GM12878 (cell line): ENCODE measurements around the gene SOBP. TPM values are rescaled to one million over a fixed set of nuclear protein-coding genes. Genes with fewer than 3 reads are reported as not detected.
A peak's percentile ranks its signal among the peaks of the same experiment; 100 is the strongest.

Experiments
- ATAC-seq: fragments of 200-7000 bp; cut with Tn5 transposase; 3 replicates; pipeline ENCODE4 v1.9.1; 2020; ENCODE audit warnings: mild to moderate bottlenecking, moderate library complexity
- BruUV-seq: library from RNA; stranded (reverse); fragments of 400-500 nt; replicated peaks from 2 replicates; lab custom pipeline; 2021; lab: Mats Ljungman, UMichigan
- CTCF ChIA-PET: fragments of 300-600 bp; sonication (Branson Sonifier 250); formaldehyde crosslinking; extraction: SDS; loops from one replicate; lab custom pipeline; 2021; ENCODE audit warnings: inconsistent platforms; lab: Yijun Ruan, JAX
- POLR2A ChIA-PET: fragments of 350-600 bp; formaldehyde crosslinking; extraction: SDS; loops from one replicate; lab custom pipeline; 2021; ENCODE audit warnings: inconsistent platforms; lab: Charles Lee
- RAD21 ChIA-PET: fragments of 300-600 bp; sonication (Branson Sonifier 250); formaldehyde crosslinking; loops from one replicate; lab custom pipeline; 2023; ENCODE audit warnings: antibody characterized with exemption; ENCODE audit not compliant: unreplicated experiment; lab: Charles Lee
- SMC1A ChIA-PET: fragments of 300-600 bp; sonication (Branson Sonifier 250); formaldehyde crosslinking; loops from one replicate; lab custom pipeline; 2023; ENCODE audit not compliant: unreplicated experiment, uncharacterized antibody; lab: Charles Lee
- DNase-seq: peaks from one replicate; pipeline ENCODE4 v3.0.0-alpha.2; 2011; ENCODE audit warnings: low read depth, low spot score
- FAIRE-seq: peaks from 3 replicates; lab custom pipeline; 2011; peaks lifted over from hg19 to GRCh38; lab: Jason Lieb, UNC
- H2AFZ ChIP-seq: 2 replicates; pipeline ENCODE4 v1.6.0; 2011; ENCODE audit warnings: low read depth, low read length, control low read depth; ENCODE audit not compliant: control insufficient read depth
- H3K27ac ChIP-seq: 2 replicates; pipeline ENCODE4 v1.5.1; 2011; ENCODE audit warnings: control low read depth; ENCODE audit not compliant: control insufficient read depth, insufficient read depth
- H3K27me3 ChIP-seq, 2 experiments: replicated peaks in 1 of 2; 2 replicates each; pipeline versions ENCODE4 v1.6.0 to v1.6.1; 2011; ENCODE audit warnings: low read length in 1 of 2; ENCODE audit not compliant: control insufficient read depth in 2 of 2, insufficient read depth in 2 of 2
- H3K36me3 ChIP-seq, 2 experiments: 2 replicates each; pipeline ENCODE4 v1.5.1; 2011; ENCODE audit warnings: low read length in 1 of 2; ENCODE audit not compliant: control insufficient read depth in 2 of 2, insufficient read depth in 2 of 2
- H3K4me1 ChIP-seq: 2 replicates; pipeline ENCODE4 v1.6.1; 2011; ENCODE audit warnings: mild to moderate bottlenecking, low read length, moderate library complexity, mixed read lengths; ENCODE audit not compliant: control insufficient read depth, insufficient read depth
- H3K4me2 ChIP-seq: 2 replicates; pipeline ENCODE4 v1.6.0; 2011; ENCODE audit warnings: control low read depth; ENCODE audit not compliant: control insufficient read depth, insufficient read depth
- H3K4me3 ChIP-seq: fragments of 200-600 bp; sonication (generic); 2 replicates; pipeline ENCODE4 v1.5.1; 2016
- H3K79me2 ChIP-seq: 2 replicates; pipeline ENCODE4 v1.6.0; 2011; ENCODE audit warnings: low read length; ENCODE audit not compliant: control insufficient read depth, insufficient read depth
- H3K9ac ChIP-seq: 2 replicates; pipeline ENCODE4 v1.8.0; 2011; ENCODE audit warnings: low read length, control low read depth, mixed read lengths; ENCODE audit not compliant: control insufficient read depth, insufficient read depth
- H3K9me3 ChIP-seq: replicated peaks from 3 replicates; pipeline ENCODE4 v1.5.1; 2011; ENCODE audit warnings: mild to moderate bottlenecking, low read length; ENCODE audit not compliant: control insufficient read depth, insufficient read depth
- H4K20me1 ChIP-seq: 2 replicates; pipeline ENCODE4 v1.6.0; 2011; ENCODE audit not compliant: control insufficient read depth, insufficient read depth
- BACH1 ChIP-seq: fragments of 450-650 bp; IDR thresholded peaks from 2 replicates; pipeline ENCODE4 v1.6.1; 2017; ENCODE audit warnings: mild to moderate bottlenecking, borderline replicate concordance
- BCL11A ChIP-seq: IDR thresholded peaks from 2 replicates; pipeline ENCODE4 v1.6.1; 2011; ENCODE audit warnings: low read depth, low read length
- BHLHE40 ChIP-seq, 2 experiments: fragments of 450-650 bp in 1 of 2; IDR thresholded peaks; 2 replicates each; pipeline ENCODE4 v1.6.1; 2011 to 2017; ENCODE audit warnings: low read depth in 2 of 2, borderline replicate concordance in 1 of 2, improper control_type of control experiment in 1 of 2, low read length in 1 of 2, mild to moderate bottlenecking in 1 of 2
- CBFB ChIP-seq: IDR thresholded peaks from 2 replicates; pipeline ENCODE4 v1.6.1; 2016; ENCODE audit warnings: antibody characterized with exemption, low read depth
- CHD2 ChIP-seq: IDR thresholded peaks from 2 replicates; pipeline ENCODE4 v1.6.1; 2011; ENCODE audit warnings: low read depth, low read length, improper control_type of control experiment, borderline replicate concordance
- CREM ChIP-seq: IDR thresholded peaks from 2 replicates; pipeline ENCODE4 v1.6.1; 2014; ENCODE audit warnings: antibody characterized with exemption, low read depth
- DPF2 ChIP-seq: fragments of 450-650 bp; IDR thresholded peaks from 2 replicates; pipeline ENCODE4 v1.6.1; 2017; ENCODE audit warnings: mild to moderate bottlenecking
- EED ChIP-seq: sonication (generic); IDR thresholded peaks from 2 replicates; pipeline ENCODE4 v1.6.1; 2016; ENCODE audit warnings: antibody characterized with exemption, low read depth
- EGR1 ChIP-seq, 2 experiments: IDR thresholded peaks; 1 replicate in 1 of 2; 2 replicates in 1 of 2; pipeline ENCODE4 v1.6.1; 2011 to 2012; ENCODE audit warnings: low read depth in 2 of 2, low read length in 2 of 2, borderline replicate concordance in 1 of 2, mild to moderate bottlenecking in 1 of 2, moderate library complexity in 1 of 2
- HDAC6 ChIP-seq: fragments of 200-600 bp; sonication (generic); IDR thresholded peaks from one replicate; pipeline ENCODE4 v1.8.0; 2017; ENCODE audit warnings: antibody characterized with exemption; ENCODE audit not compliant: unreplicated experiment
- IKZF2 ChIP-seq, 2 experiments: fragments of 450-650 bp; IDR thresholded peaks; 2 replicates each; pipeline ENCODE4 v1.6.1; 2017; ENCODE audit warnings: mild to moderate bottlenecking in 2 of 2, moderate library complexity in 2 of 2
- KLF5 ChIP-seq: fragments of 450-650 bp; IDR thresholded peaks from 2 replicates; pipeline ENCODE4 v1.6.1; 2014; ENCODE audit warnings: mild to moderate bottlenecking; ENCODE audit not compliant: partially characterized antibody
- MTA2 ChIP-seq: fragments of 450-650 bp; IDR thresholded peaks from 2 replicates; pipeline ENCODE4 v1.6.1; 2016; ENCODE audit warnings: low read depth, mild to moderate bottlenecking, moderate library complexity
- MYC ChIP-seq: IDR thresholded peaks from 2 replicates; pipeline ENCODE4 v1.6.1; 2011; ENCODE audit warnings: mild to moderate bottlenecking, low read length, moderate library complexity, inconsistent platforms; ENCODE audit not compliant: insufficient read depth, insufficient replicate concordance, insufficient read length, severe bottlenecking
- PAX5 ChIP-seq: IDR thresholded peaks from 2 replicates; pipeline ENCODE4 v1.6.1; 2011; ENCODE audit warnings: low read depth, low read length, borderline replicate concordance
- RAD21 ChIP-seq: IDR thresholded peaks from 2 replicates; pipeline ENCODE4 v1.6.1; 2011; ENCODE audit warnings: mild to moderate bottlenecking, low read depth, low read length, moderate library complexity; ENCODE audit not compliant: insufficient read depth
- RUNX3 ChIP-seq: IDR thresholded peaks from 2 replicates; pipeline ENCODE4 v1.6.1; 2012; ENCODE audit warnings: low read length, inconsistent platforms
- SP1 ChIP-seq: IDR thresholded peaks from one replicate; pipeline ENCODE4 v1.6.1; 2011; ENCODE audit warnings: low read depth, low read length
- SUZ12 ChIP-seq: fragments of 200-600 bp; sonication (generic); IDR thresholded peaks from one replicate; pipeline ENCODE4 v1.6.1; 2018; ENCODE audit warnings: antibody characterized with exemption, mild to moderate bottlenecking; ENCODE audit not compliant: unreplicated experiment
- TBL1XR1 ChIP-seq: IDR thresholded peaks from 2 replicates; pipeline ENCODE4 v1.6.1; 2012; ENCODE audit warnings: low read depth, low read length, improper control_type of control experiment
- TCF12 ChIP-seq: IDR thresholded peaks from 2 replicates; pipeline ENCODE4 v1.6.1; 2011; ENCODE audit warnings: low read depth, mild to moderate bottlenecking, low read length
- TCF3 ChIP-seq: IDR thresholded peaks from 2 replicates; pipeline ENCODE4 v1.6.1; 2012; ENCODE audit warnings: low read depth, mild to moderate bottlenecking, low read length, borderline replicate concordance; ENCODE audit not compliant: insufficient read depth
- TCF7 ChIP-seq: IDR thresholded peaks from 2 replicates; pipeline ENCODE4 v1.6.1; 2014; ENCODE audit warnings: antibody characterized with exemption, borderline replicate concordance
- YY1 ChIP-seq: IDR thresholded peaks from 2 replicates; pipeline ENCODE4 v1.6.1; 2011; ENCODE audit warnings: low read depth, mild to moderate bottlenecking, low read length
- WGBS: methylation state at CpG from one replicate; pipeline ENCODE4 v1.1.6; 2016; ENCODE audit warnings: low lambda C conversion rate; ENCODE audit not compliant: insufficient replicate concordance, insufficient coverage; ENCODE audit errors: missing lambda C conversion rate; 5-methylcytosine and 5-hydroxymethylcytosine counted together
- in situ Hi-C: fragments of 300-500 bp; cut with MboI; formaldehyde crosslinking; loops from 9 replicates; pipeline ENCODE4 v1.14.3; 2018; ENCODE audit warnings: mixed read lengths
- intact Hi-C: fragments of 100-400 bp; cut with micrococcal nuclease; formaldehyde crosslinking; loops from one replicate; pipeline ENCODE4 v1.14.2; 2022; ENCODE audit not compliant: unreplicated experiment
- polyA plus RNA-seq, 11 experiments: library from polyadenylated mRNA; depleted of rRNA in 4 of 11; unstranded in 6 of 11; stranded (reverse) in 5 of 11; fragments of >200 nt; fragmentation: Nextera tagmentation in 4 of 11; fragmentation: Illumina TruSeq in 1 of 11; extraction: Ambion mirVana in 4 of 11; extraction: Trizol in 1 of 11; gene quantifications; 1 replicate in 1 of 11; 2 replicates in 10 of 11; pipeline versions ENCODE4 v1.2.1 to v1.2.3, GENCODE V29; 2011 to 2016; ENCODE audit warnings: inconsistent platforms in 2 of 11, missing spikeins in 2 of 11, low read depth in 1 of 11
- total RNA-seq, 4 experiments: library from RNA; depleted of rRNA in 3 of 4; stranded (reverse); fragments of >200 nt in 3 of 4; fragmentation: Illumina TruSeq in 1 of 4; extraction: Trizol in 1 of 4; gene quantifications; 2 replicates each; pipeline versions ENCODE4 v1.2.1 to v1.2.3, GENCODE V29; 2013 to 2021
- TF ChIP-seq, protein P1 (sequence below): IDR thresholded peaks from 2 replicates; pipeline ENCODE4 v1.6.1; 2011; ENCODE audit warnings: low read depth, low read length, improper control_type of control experiment, borderline replicate concordance

Gene SOBP
- total and polyA plus RNA-seq, 10 of the 15 experiments (the other 5 are each of a cell fraction or from before 2014, with no cell fraction given) = 0.49 to 1.9 (median 0.78) TPM

- intact Hi-C loops (loop anchor here (1.0 kb wide), 1 partner anchor 11 kb away; no protein-coding TSS in a partner anchor), in situ Hi-C loops (no loop called here)
- H3K4me3 ChIP-seq = no peak overlapping the region
- no peaks in the 10 kb centered on the region for H3K27me3 ChIP-seq
- H3K4me2 ChIP-seq = peak overlapping the region; percentile 68
- H3K9me3 ChIP-seq = no peaks in the 10 kb centered on the region
- H3K27ac ChIP-seq = peak overlapping the region; percentile 63
- H3K4me1 ChIP-seq = peaks cover 33% of the 10 kb centered on the region
- WGBS = 35% methylated on average over 22 of the region's 23 CpGs
- RAD21 ChIA-PET = interaction anchor here (0.9 to 1.2 kb wide), 2 partner anchors 9 to 13 kb away, joined by 3 to 4 read pairs; no protein-coding TSS in a partner anchor
- no peaks in the 10 kb centered on the region for H3K79me2 ChIP-seq
- ATAC-seq = peak; percentile 90
- FAIRE-seq = peak; percentile 47
- POLR2A ChIA-PET = interaction anchor here (0.9 to 1.4 kb wide), 2 partner anchors 11 to 351 kb away, joined by 3 to 6 read pairs; no protein-coding TSS in a partner anchor
- CTCF ChIA-PET = interaction anchor here (0.9 to 1.9 kb wide), 6 partner anchors 10 to 351 kb away, joined by 3 to 7 read pairs (median 5); no protein-coding TSS in a partner anchor
- no peak overlapping the region for H3K9ac ChIP-seq
- DNase-seq = peak; percentile 34
- BruUV-seq = no TSS peak
- H4K20me1 ChIP-seq = no peaks in the 10 kb centered on the region
- no peaks in the 10 kb centered on the region for H3K36me3 ChIP-seq
- H2AFZ ChIP-seq = peak overlapping the region; percentile 52
- SMC1A ChIA-PET = interaction anchor here (1.3 to 1.4 kb wide), 2 partner anchors 13 to 351 kb away, joined by 4 to 6 read pairs; no protein-coding TSS in a partner anchor
- TF ChIP-seq RUNX3 (peak; percentile 91), RAD21 (no peak), EED (peak; percentile 85; the same call in 1 of the 2 replicates), TCF12 (peak; percentile 80), EGR1 (IDR thresholded peaks at IDR 0.05; ENCODE audit: borderline replicate concordance in 1 of 2, low read depth in 2 of 2, low read length in 2 of 2) (peak in 1 of 2 experiments; percentile 77; a peak in 2 of 3 replicates), YY1 (peak; percentile 60; the same call in 1 of the 2 replicates), SUZ12 (no peak), CREM (peak; percentile 65), HDAC6 (no peak), MYC (peak; percentile 70), KLF5 (no peak), TBL1XR1 (peak; percentile 30; the same call in 1 of the 2 replicates), TCF3 (0 out of 2 replicates have a peak, but pooled peaks have one; percentile 47), TCF7 (no peak), BCL11A (peak; percentile 78; the same call in 1 of the 2 replicates), DPF2 (peak; percentile 61; the same call in 1 of the 2 replicates), IKZF2 (IDR thresholded peaks at IDR 0.05) (peak; percentile 69 to 74), BHLHE40 (IDR thresholded peaks at IDR 0.05; ENCODE audit: borderline replicate concordance in 1 of 2, low read depth in 2 of 2, low read length in 1 of 2) (peak; percentile 44 to 46; a peak in 2 of 4 replicates), BACH1 (peak; percentile 32; the same call in 1 of the 2 replicates), CHD2 (peak; percentile 42; the same call in 1 of the 2 replicates), PAX5 (peak; percentile 97), SP1 (peak; percentile 67), MTA2 (peak; percentile 54; the same call in 1 of the 2 replicates), CBFB (peak; percentile 73; the same call in 1 of the 2 replicates)
- TF ChIP-seq, protein P1, sequence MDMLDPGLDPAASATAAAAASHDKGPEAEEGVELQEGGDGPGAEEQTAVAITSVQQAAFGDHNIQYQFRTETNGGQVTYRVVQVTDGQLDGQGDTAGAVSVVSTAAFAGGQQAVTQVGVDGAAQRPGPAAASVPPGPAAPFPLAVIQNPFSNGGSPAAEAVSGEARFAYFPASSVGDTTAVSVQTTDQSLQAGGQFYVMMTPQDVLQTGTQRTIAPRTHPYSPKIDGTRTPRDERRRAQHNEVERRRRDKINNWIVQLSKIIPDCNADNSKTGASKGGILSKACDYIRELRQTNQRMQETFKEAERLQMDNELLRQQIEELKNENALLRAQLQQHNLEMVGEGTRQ = no peak
These were observed 179.0 kb downstream of the SOBP start for GRCh38 chr6:107668743-107669474.
